HG02610 (cell line): ENCODE measurements around the gene MARCHF2.
"Not testable (repeated sequence)": the region's sequence is repeated elsewhere in the genome, so short reads cannot be mapped to it uniquely, and the experiment has no call there.

ENCODE experiments used
- ATAC-seq: cut with Tn5 transposase; IDR thresholded peaks from one replicate; pipeline ENCODE4 v1.9.1; 2021; ENCODE audit warnings: mild to moderate bottlenecking, moderate library complexity; ENCODE audit not compliant: unreplicated experiment

Gene MARCHF2

GRCh38 chr19:8404391-8405151 is 8.5 kb upstream of the MARCHF2 start:
- no peak for ATAC-seq

GRCh38 chr19:8410718-8411117 is 2.4 kb upstream of the MARCHF2 start:
- not testable (repeated sequence) for ATAC-seq

- ATAC-seq = no peak
These were observed 507 bp downstream of the MARCHF2 start for GRCh38 chr19:8413629-8413995.

- no peak for ATAC-seq
These were observed 3.7 kb downstream of the MARCHF2 start for GRCh38 chr19:8416796-8417195.

GRCh38 chr19:8421484-8422461 is 8.7 kb downstream of the MARCHF2 start:
- no peak for ATAC-seq

GRCh38 chr19:8423817-8424223 is 10.7 kb downstream of the MARCHF2 start:
- no peak for ATAC-seq

- not testable (repeated sequence) for ATAC-seq
These were observed 12.2 kb downstream of the MARCHF2 start for GRCh38 chr19:8425331-8425730.

- no peak for ATAC-seq
These were observed 13.2 kb downstream of the MARCHF2 start for GRCh38 chr19:8426283-8426682.

GRCh38 chr19:8429044-8429443 is 15.9 kb downstream of the MARCHF2 start:
- no peak for ATAC-seq

GRCh38 chr19:8429826-8430225 is 16.7 kb downstream of the MARCHF2 start:
- ATAC-seq = no peak

GRCh38 chr19:8430650-8431049 is 17.5 kb downstream of the MARCHF2 start:
- no peak for ATAC-seq

GRCh38 chr19:8438236-8438635 is 25.1 kb downstream of the MARCHF2 start:
- ATAC-seq = no peak

- no peak for ATAC-seq
These were observed 28.8 kb downstream of the MARCHF2 start for GRCh38 chr19:8441725-8442544.

- ATAC-seq = not testable (repeated sequence)
These were observed 31.1 kb downstream of the MARCHF2 start for GRCh38 chr19:8444140-8444676.

- ATAC-seq = peak; percentile 77
These were observed 31.8 kb downstream of the MARCHF2 start, which contains the start of gene HNRNPM for GRCh38 chr19:8444677-8445487. HNRNPM (plus strand) TSS chr19:8444975; CDS start chr19:8444999, 24 bp downstream.

- peak; percentile 25 for ATAC-seq
These were observed 32.4 kb downstream of the MARCHF2 start for GRCh38 chr19:8445488-8446001.

- no peak for ATAC-seq
These were observed 33.1 kb downstream of the MARCHF2 start for GRCh38 chr19:8446061-8446709.

- no peak for ATAC-seq
These were observed 36.7 kb downstream of the MARCHF2 start for GRCh38 chr19:8449830-8450229.

- ATAC-seq = no peak
These were observed 38.3 kb downstream of the MARCHF2 start for GRCh38 chr19:8451377-8451776.
